ENCODE results near the gene TMEM82.

Gene TMEM82

GRCh38 chr1:15761366-15762128, 19.2 kb downstream of the TMEM82 start:
- no peak for TF ChIP-seq CTCF (IDR thresholded peaks at IDR 0.05)
- H3K4me3 ChIP-seq: peak overlapping the region; percentile 99
- peak overlapping the region; percentile 99 for H3K27ac ChIP-seq
- no peak for DNase-seq (ENCODE audit: low spot score)

- no peak for TF ChIP-seq CTCF (IDR thresholded peaks at IDR 0.05)
- H3K27ac ChIP-seq: peak overlapping the region; percentile 99
These were observed 20.2 kb downstream of the TMEM82 start for GRCh38 chr1:15762546-15762945.

GRCh38 chr1:15764269-15764764, 22.0 kb downstream of the TMEM82 start:
- peak overlapping the region; percentile 99 for H3K4me3 ChIP-seq
- DNase-seq (ENCODE audit: low spot score): no peak
- TF ChIP-seq CTCF (IDR thresholded peaks at IDR 0.05): no peak
- H3K27ac ChIP-seq: peak overlapping the region; percentile 99

More at GRCh38 chr1:15762546-15762945, 20.2 kb downstream of the TMEM82 start:
- no peak for DNase-seq (ENCODE audit: low spot score)
- peak overlapping the region; percentile 99 for H3K4me3 ChIP-seq

- H3K27ac ChIP-seq: peak overlapping the region; percentile 99
- no peak for TF ChIP-seq CTCF (IDR thresholded peaks at IDR 0.05)
- H3K4me3 ChIP-seq: peak overlapping the region; percentile 99
- no peak for DNase-seq (ENCODE audit: low spot score)
These were observed 22.6 kb downstream of the TMEM82 start for GRCh38 chr1:15764890-15765289.

GRCh38 chr1:15765495-15766194, 23.3 kb downstream of the TMEM82 start:
- H3K4me3 ChIP-seq: peak overlapping the region; percentile 99
- H3K27ac ChIP-seq: peak overlapping the region; percentile 99
- TF ChIP-seq CTCF (IDR thresholded peaks at IDR 0.05): no peak
- no peak for DNase-seq (ENCODE audit: low spot score)

GRCh38 chr1:15767941-15768340, 25.6 kb downstream of the TMEM82 start:
- Histone ChIP-seq H3K27ac (peak overlapping the region in 1 of 2 donors; percentile 68), H3K4me3 (no peak overlapping the region)
- no peak for DNase-seq (ENCODE audit: low spot score)
- TF ChIP-seq CTCF (IDR thresholded peaks at IDR 0.05): no peak

All from coronary artery (tissue), 2 donors.